ENCODE measurements around the gene NT5C3B.

DNA sequence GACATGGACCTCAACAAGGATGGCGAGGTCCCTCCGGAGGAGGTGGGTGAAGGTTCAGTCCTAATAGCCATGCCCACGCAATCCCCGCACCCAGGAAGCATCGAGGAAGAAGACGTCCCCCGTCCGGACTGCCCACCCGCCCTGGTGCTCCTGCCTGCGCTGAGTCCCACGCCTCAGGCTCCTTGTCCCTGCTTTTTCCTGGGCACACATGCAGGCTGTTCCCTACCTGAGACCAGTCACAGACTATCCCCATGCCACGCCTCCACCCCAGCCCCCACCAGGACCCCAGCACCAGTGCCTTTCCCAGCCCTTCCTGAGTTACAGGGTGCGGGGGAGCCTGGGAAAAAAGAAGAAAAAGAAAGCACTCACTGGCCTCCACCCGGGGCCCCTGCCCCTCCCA lies 14.3 kb downstream of the NT5C3B start:
- TF ChIP-seq, protein P1, sequence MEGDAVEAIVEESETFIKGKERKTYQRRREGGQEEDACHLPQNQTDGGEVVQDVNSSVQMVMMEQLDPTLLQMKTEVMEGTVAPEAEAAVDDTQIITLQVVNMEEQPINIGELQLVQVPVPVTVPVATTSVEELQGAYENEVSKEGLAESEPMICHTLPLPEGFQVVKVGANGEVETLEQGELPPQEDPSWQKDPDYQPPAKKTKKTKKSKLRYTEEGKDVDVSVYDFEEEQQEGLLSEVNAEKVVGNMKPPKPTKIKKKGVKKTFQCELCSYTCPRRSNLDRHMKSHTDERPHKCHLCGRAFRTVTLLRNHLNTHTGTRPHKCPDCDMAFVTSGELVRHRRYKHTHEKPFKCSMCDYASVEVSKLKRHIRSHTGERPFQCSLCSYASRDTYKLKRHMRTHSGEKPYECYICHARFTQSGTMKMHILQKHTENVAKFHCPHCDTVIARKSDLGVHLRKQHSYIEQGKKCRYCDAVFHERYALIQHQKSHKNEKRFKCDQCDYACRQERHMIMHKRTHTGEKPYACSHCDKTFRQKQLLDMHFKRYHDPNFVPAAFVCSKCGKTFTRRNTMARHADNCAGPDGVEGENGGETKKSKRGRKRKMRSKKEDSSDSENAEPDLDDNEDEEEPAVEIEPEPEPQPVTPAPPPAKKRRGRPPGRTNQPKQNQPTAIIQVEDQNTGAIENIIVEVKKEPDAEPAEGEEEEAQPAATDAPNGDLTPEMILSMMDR (IDR thresholded peaks at IDR 0.05 in 8 of 11, conservative IDR thresholded peaks at IDR 0.05 in 3 of 11): no peak
- no peak for TF ChIP-seq POLR2AphosphoS5 (IDR thresholded peaks at IDR 0.05)
- TF ChIP-seq POLR2A (IDR thresholded peaks at IDR 0.05): no peak
